WTC11 (cell line): ENCODE measurements around the gene SLC22A4. TPM values are rescaled to one million over a fixed set of nuclear protein-coding genes. Genes with fewer than 3 reads are reported as not detected.

Experiments
- ATAC-seq: fragments of 200-7000 bp; cut with Tn5 transposase; 2 replicates; pipeline ENCODE4 v1.10.0; 2021; ENCODE audit warnings: mild to moderate bottlenecking, moderate library complexity
- CTCF ChIA-PET: fragments of 300-600 bp; sonication (Branson Sonifier 250); formaldehyde crosslinking; loops from one replicate; lab custom pipeline; 2021; ENCODE audit warnings: antibody characterized with exemption; lab: Charles Lee
- POLR2A ChIA-PET: fragments of 350-600 bp; sonication (Branson Sonifier 250); formaldehyde crosslinking; loops from one replicate; lab custom pipeline; 2021; ENCODE audit warnings: antibody characterized with exemption; lab: Charles Lee
- DNase-seq: peaks from one replicate; pipeline ENCODE4 v3.0.0; 2021; ENCODE audit warnings: low spot score
- H3K27ac Mint-ChIP-seq: 2 replicates; pipeline ENCODE4 v1.8.0; 2021; ENCODE audit warnings: mixed read lengths
- H3K27me3 Mint-ChIP-seq: 2 replicates; pipeline ENCODE4 v1.8.0; 2021; ENCODE audit warnings: low read depth, mild to moderate bottlenecking, moderate library complexity, mixed read lengths
- H3K36me3 Mint-ChIP-seq: 2 replicates; pipeline ENCODE4 v1.8.0; 2021; ENCODE audit warnings: mixed read lengths
- H3K4me1 Mint-ChIP-seq: 2 replicates; pipeline ENCODE4 v1.8.0; 2022; ENCODE audit warnings: mixed read lengths
- H3K4me3 Mint-ChIP-seq: 2 replicates; pipeline ENCODE4 v1.8.0; 2021; ENCODE audit warnings: mild to moderate bottlenecking, moderate library complexity, mixed read lengths
- H3K9me3 Mint-ChIP-seq: 2 replicates; pipeline ENCODE4 v1.8.0; 2021; ENCODE audit warnings: mixed read lengths
- ATF1 ChIP-seq: sonication (generic); formaldehyde crosslinking; IDR thresholded peaks from 2 replicates; pipeline ENCODE4 v1.8.1; 2023; ENCODE audit warnings: mild to moderate bottlenecking, moderate library complexity, missing genetic modification reagents
- GRHL2 ChIP-seq: fragments of 250-450 bp; sonication (Bioruptor Pico); IDR thresholded peaks from 2 replicates; pipeline ENCODE4 v1.8.0; 2022; ENCODE audit warnings: mild to moderate bottlenecking, moderate library complexity; ENCODE audit not compliant: insufficient replicate concordance, severe bottlenecking
- NFE2L1 ChIP-seq: sonication (generic); formaldehyde crosslinking; IDR thresholded peaks from 2 replicates; pipeline ENCODE4 v1.8.1; 2023; ENCODE audit warnings: missing genetic modification reagents
- NR3C1 ChIP-seq: sonication (generic); formaldehyde crosslinking; conservative IDR thresholded peaks from 2 replicates; pipeline ENCODE4 v1.8.1; 2023; ENCODE audit warnings: low read depth, mild to moderate bottlenecking, missing genetic modification reagents
- TP53 ChIP-seq: sonication (generic); formaldehyde crosslinking; IDR thresholded peaks from 2 replicates; pipeline ENCODE4 v1.8.1; 2023; ENCODE audit warnings: mild to moderate bottlenecking, missing genetic modification reagents
- ZNF263 ChIP-seq: sonication (generic); formaldehyde crosslinking; IDR thresholded peaks from 2 replicates; pipeline ENCODE4 v1.8.1; 2022; ENCODE audit warnings: low read depth, mild to moderate bottlenecking, moderate library complexity, missing genetic modification reagents
- ZNF423 ChIP-seq: fragments of 250-450 bp; sonication (Bioruptor Pico); IDR thresholded peaks from 2 replicates; pipeline ENCODE4 v2.1.2; 2022; ENCODE audit warnings: mild to moderate bottlenecking, moderate library complexity
- total RNA-seq: library from RNA; stranded (reverse); gene quantifications from 3 replicates; pipeline ENCODE4 v1.2.3, GENCODE V29; 2021
- TF ChIP-seq, protein P1 (sequence below): sonication (generic); formaldehyde crosslinking; IDR thresholded peaks from 2 replicates; pipeline ENCODE4 v1.8.0; 2023; ENCODE audit warnings: missing genetic modification reagents, mild to moderate bottlenecking, borderline replicate concordance
- TF ChIP-seq, protein P2 (sequence below): sonication (generic); formaldehyde crosslinking; IDR thresholded peaks from 2 replicates; pipeline ENCODE4 v1.8.1; 2023; ENCODE audit warnings: mild to moderate bottlenecking, missing genetic modification reagents, moderate library complexity
- TF ChIP-seq, protein P3 (sequence below): sonication (generic); formaldehyde crosslinking; IDR thresholded peaks from 2 replicates; pipeline ENCODE4 v1.8.1; 2022; ENCODE audit warnings: missing genetic modification reagents, borderline replicate concordance
- TF ChIP-seq, protein P4 (sequence below): sonication (generic); formaldehyde crosslinking; IDR thresholded peaks from 2 replicates; pipeline ENCODE4 v1.8.1; 2023; ENCODE audit warnings: mild to moderate bottlenecking, missing genetic modification reagents
- TF ChIP-seq, protein P5 (sequence below): sonication (generic); formaldehyde crosslinking; IDR thresholded peaks from 2 replicates; pipeline ENCODE4 v1.8.1; 2022; ENCODE audit warnings: mild to moderate bottlenecking, missing genetic modification reagents, moderate library complexity, borderline replicate concordance

The SLC22A4 gene
- total RNA-seq, 1 experiment from 2014 or later, result 0.35 TPM

DNA sequence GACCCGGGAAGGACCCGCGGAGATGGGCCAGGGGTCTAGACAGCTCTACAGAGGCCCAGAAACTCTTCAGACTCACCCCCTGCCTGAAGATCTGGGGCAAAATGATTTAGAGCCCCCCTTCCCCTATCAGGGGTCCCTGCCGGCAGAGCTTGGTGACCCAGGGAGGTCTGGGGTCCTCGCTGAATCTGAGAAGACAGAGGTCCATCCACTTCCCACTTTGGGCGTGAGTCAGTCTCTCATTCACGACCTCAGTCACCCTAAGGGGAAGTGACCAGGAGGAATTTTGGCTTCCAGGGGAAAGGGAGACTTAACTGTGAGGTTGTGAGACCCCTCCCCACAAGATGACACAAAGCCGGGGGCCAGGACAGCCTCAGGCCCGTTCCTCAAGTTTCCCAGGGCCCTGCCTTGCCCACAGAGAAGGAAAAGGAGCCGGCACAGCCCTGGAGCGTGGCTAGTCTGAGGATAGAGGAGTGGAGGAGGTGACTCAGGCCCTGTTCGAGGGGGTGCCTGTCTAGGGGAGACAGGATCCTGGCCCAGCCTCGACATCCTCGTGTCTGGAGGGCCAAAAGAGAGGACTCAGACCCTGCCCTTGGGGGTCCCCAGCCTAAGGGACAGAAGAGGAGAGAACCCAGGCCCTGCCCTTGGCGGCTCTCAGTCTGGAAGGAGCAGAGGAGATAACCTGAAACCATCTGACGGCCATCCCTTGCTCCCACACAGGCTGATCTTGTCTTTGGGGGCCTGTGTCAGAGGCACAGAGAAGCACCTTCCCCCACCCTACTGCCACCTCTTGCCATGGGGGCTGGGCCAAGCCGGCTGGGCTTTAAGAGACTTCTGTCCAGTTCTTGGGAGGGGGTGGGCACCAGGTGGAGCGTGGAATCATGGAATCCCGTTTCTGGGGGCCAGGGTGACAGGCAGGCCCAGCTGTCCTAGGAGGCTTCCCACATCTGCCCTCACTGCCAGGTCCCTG lies 35.8 kb upstream of the SLC22A4 start (continued):
- TF ChIP-seq, protein P1, sequence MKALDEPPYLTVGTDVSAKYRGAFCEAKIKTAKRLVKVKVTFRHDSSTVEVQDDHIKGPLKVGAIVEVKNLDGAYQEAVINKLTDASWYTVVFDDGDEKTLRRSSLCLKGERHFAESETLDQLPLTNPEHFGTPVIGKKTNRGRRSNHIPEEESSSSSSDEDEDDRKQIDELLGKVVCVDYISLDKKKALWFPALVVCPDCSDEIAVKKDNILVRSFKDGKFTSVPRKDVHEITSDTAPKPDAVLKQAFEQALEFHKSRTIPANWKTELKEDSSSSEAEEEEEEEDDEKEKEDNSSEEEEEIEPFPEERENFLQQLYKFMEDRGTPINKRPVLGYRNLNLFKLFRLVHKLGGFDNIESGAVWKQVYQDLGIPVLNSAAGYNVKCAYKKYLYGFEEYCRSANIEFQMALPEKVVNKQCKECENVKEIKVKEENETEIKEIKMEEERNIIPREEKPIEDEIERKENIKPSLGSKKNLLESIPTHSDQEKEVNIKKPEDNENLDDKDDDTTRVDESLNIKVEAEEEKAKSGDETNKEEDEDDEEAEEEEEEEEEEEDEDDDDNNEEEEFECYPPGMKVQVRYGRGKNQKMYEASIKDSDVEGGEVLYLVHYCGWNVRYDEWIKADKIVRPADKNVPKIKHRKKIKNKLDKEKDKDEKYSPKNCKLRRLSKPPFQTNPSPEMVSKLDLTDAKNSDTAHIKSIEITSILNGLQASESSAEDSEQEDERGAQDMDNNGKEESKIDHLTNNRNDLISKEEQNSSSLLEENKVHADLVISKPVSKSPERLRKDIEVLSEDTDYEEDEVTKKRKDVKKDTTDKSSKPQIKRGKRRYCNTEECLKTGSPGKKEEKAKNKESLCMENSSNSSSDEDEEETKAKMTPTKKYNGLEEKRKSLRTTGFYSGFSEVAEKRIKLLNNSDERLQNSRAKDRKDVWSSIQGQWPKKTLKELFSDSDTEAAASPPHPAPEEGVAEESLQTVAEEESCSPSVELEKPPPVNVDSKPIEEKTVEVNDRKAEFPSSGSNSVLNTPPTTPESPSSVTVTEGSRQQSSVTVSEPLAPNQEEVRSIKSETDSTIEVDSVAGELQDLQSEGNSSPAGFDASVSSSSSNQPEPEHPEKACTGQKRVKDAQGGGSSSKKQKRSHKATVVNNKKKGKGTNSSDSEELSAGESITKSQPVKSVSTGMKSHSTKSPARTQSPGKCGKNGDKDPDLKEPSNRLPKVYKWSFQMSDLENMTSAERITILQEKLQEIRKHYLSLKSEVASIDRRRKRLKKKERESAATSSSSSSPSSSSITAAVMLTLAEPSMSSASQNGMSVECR (CRISPR knock-in tag), result no peak

DNA sequence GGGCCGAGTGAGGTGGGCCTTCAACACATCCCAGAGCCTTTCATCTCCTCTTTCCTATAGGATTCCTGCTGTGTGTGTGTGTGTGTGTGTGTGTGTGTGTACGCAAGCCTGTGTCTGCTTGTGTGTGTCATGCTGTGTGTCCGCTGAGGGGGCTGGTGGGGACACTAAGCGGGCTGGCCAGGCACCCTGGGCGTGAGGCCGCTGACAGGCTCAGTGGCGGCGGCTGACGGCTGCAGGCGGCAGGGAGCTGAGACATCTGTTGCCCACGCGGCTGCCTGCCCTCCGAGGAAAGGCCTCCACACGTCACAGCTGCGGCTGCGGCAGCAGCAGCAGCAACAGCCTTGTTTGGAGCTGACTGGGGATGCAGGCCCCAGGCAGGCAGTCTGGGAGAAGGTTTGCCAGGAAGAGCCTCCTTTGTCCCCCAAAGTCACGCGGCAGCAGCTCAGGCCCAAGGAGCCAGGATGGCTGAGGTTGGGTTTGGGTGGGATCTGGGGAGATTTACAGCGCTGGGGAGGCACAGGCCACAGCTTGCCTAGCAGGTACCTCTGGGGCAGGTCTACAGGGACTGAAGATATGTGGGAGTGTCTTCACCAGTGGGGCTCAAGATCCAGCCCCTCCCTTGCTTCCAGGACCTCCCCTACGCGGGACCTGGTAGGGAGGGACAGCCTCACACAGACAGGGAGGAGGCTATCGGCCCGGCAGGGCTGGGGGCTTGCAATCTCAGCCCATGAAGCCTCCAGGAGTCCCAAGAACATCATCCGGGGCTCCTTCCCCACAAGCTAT lies 34.9 kb upstream of the SLC22A4 start:
- TF ChIP-seq ZNF263 (CRISPR knock-in tag) (no peak), TP53 (CRISPR knock-in tag) (no peak), NFE2L1 (CRISPR knock-in tag) (no peak), ZNF423 (CRISPR knock-in tag) (no peak), GRHL2 (CRISPR knock-in tag) (no peak), ATF1 (CRISPR knock-in tag) (no peak), NR3C1 (CRISPR knock-in tag) (no peak)
- TF ChIP-seq, protein P2, sequence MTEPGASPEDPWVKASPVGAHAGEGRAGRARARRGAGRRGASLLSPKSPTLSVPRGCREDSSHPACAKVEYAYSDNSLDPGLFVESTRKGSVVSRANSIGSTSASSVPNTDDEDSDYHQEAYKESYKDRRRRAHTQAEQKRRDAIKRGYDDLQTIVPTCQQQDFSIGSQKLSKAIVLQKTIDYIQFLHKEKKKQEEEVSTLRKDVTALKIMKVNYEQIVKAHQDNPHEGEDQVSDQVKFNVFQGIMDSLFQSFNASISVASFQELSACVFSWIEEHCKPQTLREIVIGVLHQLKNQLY (CRISPR knock-in tag), result no peak
- TF ChIP-seq, protein P3, sequence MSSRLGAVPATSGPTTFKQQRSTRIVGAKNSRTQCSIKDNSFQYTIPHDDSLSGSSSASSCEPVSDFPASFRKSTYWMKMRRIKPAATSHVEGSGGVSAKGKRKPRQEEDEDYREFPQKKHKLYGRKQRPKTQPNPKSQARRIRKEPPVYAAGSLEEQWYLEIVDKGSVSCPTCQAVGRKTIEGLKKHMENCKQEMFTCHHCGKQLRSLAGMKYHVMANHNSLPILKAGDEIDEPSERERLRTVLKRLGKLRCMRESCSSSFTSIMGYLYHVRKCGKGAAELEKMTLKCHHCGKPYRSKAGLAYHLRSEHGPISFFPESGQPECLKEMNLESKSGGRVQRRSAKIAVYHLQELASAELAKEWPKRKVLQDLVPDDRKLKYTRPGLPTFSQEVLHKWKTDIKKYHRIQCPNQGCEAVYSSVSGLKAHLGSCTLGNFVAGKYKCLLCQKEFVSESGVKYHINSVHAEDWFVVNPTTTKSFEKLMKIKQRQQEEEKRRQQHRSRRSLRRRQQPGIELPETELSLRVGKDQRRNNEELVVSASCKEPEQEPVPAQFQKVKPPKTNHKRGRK (CRISPR knock-in tag), result no peak
- TF ChIP-seq, protein P4, sequence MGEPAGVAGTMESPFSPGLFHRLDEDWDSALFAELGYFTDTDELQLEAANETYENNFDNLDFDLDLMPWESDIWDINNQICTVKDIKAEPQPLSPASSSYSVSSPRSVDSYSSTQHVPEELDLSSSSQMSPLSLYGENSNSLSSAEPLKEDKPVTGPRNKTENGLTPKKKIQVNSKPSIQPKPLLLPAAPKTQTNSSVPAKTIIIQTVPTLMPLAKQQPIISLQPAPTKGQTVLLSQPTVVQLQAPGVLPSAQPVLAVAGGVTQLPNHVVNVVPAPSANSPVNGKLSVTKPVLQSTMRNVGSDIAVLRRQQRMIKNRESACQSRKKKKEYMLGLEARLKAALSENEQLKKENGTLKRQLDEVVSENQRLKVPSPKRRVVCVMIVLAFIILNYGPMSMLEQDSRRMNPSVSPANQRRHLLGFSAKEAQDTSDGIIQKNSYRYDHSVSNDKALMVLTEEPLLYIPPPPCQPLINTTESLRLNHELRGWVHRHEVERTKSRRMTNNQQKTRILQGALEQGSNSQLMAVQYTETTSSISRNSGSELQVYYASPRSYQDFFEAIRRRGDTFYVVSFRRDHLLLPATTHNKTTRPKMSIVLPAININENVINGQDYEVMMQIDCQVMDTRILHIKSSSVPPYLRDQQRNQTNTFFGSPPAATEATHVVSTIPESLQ, result no peak
- TF ChIP-seq, protein P5, sequence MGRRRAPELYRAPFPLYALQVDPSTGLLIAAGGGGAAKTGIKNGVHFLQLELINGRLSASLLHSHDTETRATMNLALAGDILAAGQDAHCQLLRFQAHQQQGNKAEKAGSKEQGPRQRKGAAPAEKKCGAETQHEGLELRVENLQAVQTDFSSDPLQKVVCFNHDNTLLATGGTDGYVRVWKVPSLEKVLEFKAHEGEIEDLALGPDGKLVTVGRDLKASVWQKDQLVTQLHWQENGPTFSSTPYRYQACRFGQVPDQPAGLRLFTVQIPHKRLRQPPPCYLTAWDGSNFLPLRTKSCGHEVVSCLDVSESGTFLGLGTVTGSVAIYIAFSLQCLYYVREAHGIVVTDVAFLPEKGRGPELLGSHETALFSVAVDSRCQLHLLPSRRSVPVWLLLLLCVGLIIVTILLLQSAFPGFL (CRISPR knock-in tag), result no peak
- TF ChIP-seq, all 79 proteins: peak for 0
- no peak for ATAC-seq
- peaks cover 9% of the 10 kb centered on the region for H3K4me1 Mint-ChIP-seq
- H3K9me3 Mint-ChIP-seq, result no peaks in the 10 kb centered on the region
- H3K27ac Mint-ChIP-seq, result no peak overlapping the region
- no peak overlapping the region for H3K4me3 Mint-ChIP-seq
- no peaks in the 10 kb centered on the region for H3K36me3 Mint-ChIP-seq
- peaks cover 20% of the 10 kb centered on the region for H3K27me3 Mint-ChIP-seq
- ChIA-PET CTCF (interaction anchor here (0.6 to 2.8 kb wide), 3 partner anchors 13 to 94 kb away, joined by 4 to 12 read pairs (median 12); no protein-coding TSS in a partner anchor), POLR2A (no interaction called here)
- no peak for DNase-seq
